Tibial nerve (tissue), 4 donors: Measurements from ENCODE around the gene NLRP6. TPM values are rescaled to one million over a fixed set of nuclear protein-coding genes. Genes with fewer than 3 reads are reported as not detected.
A peak's percentile ranks its signal among the peaks of the same experiment; 100 is the strongest.
"Not testable (repeated sequence)": the region's sequence is repeated elsewhere in the genome, so short reads cannot be mapped to it uniquely, and the experiment has no call there.

Experiments
- DNase-seq, 2 donors: peaks; one replicate each; pipeline ENCODE4 v3.0.0-alpha.2; 2019; ENCODE audit warnings: low spot score in 2 of 2
- H3K27ac ChIP-seq, 4 donors: fragments of 200-600 bp; sonication (generic) in 3 of 4; one replicate each; pipeline ENCODE4 v1.5.1; 2017 to 2019; ENCODE audit warnings: mild to moderate bottlenecking in 1 of 4
- H3K27me3 ChIP-seq, 2 donors: fragments of 200-600 bp; sonication (generic) in 1 of 2; one replicate each; pipeline versions ENCODE4 v1.5.1 to v1.6.0; 2017 to 2019
- H3K36me3 ChIP-seq, 3 donors: fragments of 200-600 bp; sonication (generic); one replicate each; pipeline ENCODE4 v1.5.1; 2018 to 2019
- H3K4me1 ChIP-seq, 4 donors: fragments of 200-600 bp; sonication (generic) in 3 of 4; one replicate each; pipeline ENCODE4 v1.5.1; 2017 to 2019
- H3K4me3 ChIP-seq, 4 donors: fragments of 200-600 bp; sonication (generic) in 3 of 4; one replicate each; pipeline ENCODE4 v1.5.1; 2017 to 2019; ENCODE audit warnings: mild to moderate bottlenecking in 1 of 4, moderate library complexity in 1 of 4
- H3K9me3 ChIP-seq, 4 donors: fragments of 200-600 bp; sonication (generic) in 3 of 4; one replicate each; pipeline ENCODE4 v1.5.1; 2017 to 2019
- CTCF ChIP-seq, 5 experiments: fragments of 200-600 bp in 3 of 5; fragments of 450-650 bp in 2 of 5; sonication (generic) in 3 of 5; IDR thresholded peaks; one replicate each; pipeline ENCODE4 v1.5.1; 2016 to 2019; ENCODE audit warnings: antibody characterized with exemption in 5 of 5, mild to moderate bottlenecking in 3 of 5, moderate library complexity in 2 of 5
- EP300 ChIP-seq, 2 donors: sonication (generic); formaldehyde crosslinking; IDR thresholded peaks; one replicate each; pipeline ENCODE4 v1.6.1; 2017; ENCODE audit warnings: antibody characterized with exemption in 2 of 2, mild to moderate bottlenecking in 1 of 2
- POLR2A ChIP-seq, 2 donors: fragments of 450-650 bp; IDR thresholded peaks; one replicate each; pipeline ENCODE4 v1.6.1; 2017; ENCODE audit warnings: antibody characterized with exemption in 2 of 2, mild to moderate bottlenecking in 2 of 2, moderate library complexity in 2 of 2
- WGBS, 2 donors: methylation state at CpG; one replicate each; pipeline ENCODE4 v1.1.5; 2018; 5-methylcytosine and 5-hydroxymethylcytosine counted together
- total RNA-seq, 4 donors: library from RNA; depleted of rRNA; stranded (reverse); fragments of >200 nt; gene quantifications; one replicate each; pipeline ENCODE4 v1.1.0, GENCODE V29; 2016

The NLRP6 gene
- total RNA-seq, 4 donors from 2014 or later: 1.0 to 3.3 (median 1.7) TPM

GRCh38 chr11:316031-316701, 38.0 kb downstream of the NLRP6 start:
- DNase-seq: no peak
- Histone ChIP-seq H3K4me1 (peaks cover 0 to 52% (median 31%) of the 10 kb centered on the region in 4 donors), H3K36me3 (peaks cover 0 to 4% (median 0%) of the 10 kb centered on the region in 3 donors), H3K27ac (peak overlapping the region; percentile 27 to 92 (median 90)), H3K4me3 (peak overlapping the region; percentile 40 to 55 (median 46)), H3K9me3 (no peaks in the 10 kb centered on the region), H3K27me3 (no peaks in the 10 kb centered on the region)
- WGBS, 2 donors: 39 to 54% methylated on average over 28 to 58 of the region's 64 CpGs
- no peak for TF ChIP-seq POLR2A (IDR thresholded peaks at IDR 0.05)
- no peak for TF ChIP-seq CTCF (IDR thresholded peaks at IDR 0.05)
- peak in 1 of 2 donors; percentile 49 for TF ChIP-seq EP300 (IDR thresholded peaks at IDR 0.05)

- TF ChIP-seq POLR2A (IDR thresholded peaks at IDR 0.05): no peak
- TF ChIP-seq CTCF (IDR thresholded peaks at IDR 0.05): no peak
- no peak for DNase-seq
- WGBS, 2 donors: 70 to 85% methylated on average over 7 of the region's 7 CpGs
- no peaks in the 10 kb centered on the region for H3K9me3 ChIP-seq
- H3K27me3 ChIP-seq: no peaks in the 10 kb centered on the region
- peaks cover 0 to 49% (median 28%) of the 10 kb centered on the region in 4 donors for H3K4me1 ChIP-seq
- H3K36me3 ChIP-seq: peaks cover 0 to 4% (median 0%) of the 10 kb centered on the region in 3 donors
- peak overlapping the region in 3 of 4 donors; percentile 90 to 92 (median 90) for H3K27ac ChIP-seq
- H3K4me3 ChIP-seq: peak overlapping the region in 2 of 4 donors; percentile 41 to 51
These were observed 38.7 kb downstream of the NLRP6 start for GRCh38 chr11:316891-317301.

GRCh38 chr11:317668-318404, 39.6 kb downstream of the NLRP6 start:
- TF ChIP-seq EP300 (IDR thresholded peaks at IDR 0.05): peak in 1 of 2 donors; percentile 11
- not testable (repeated sequence) for DNase-seq, H3K36me3 ChIP-seq, H3K27me3 ChIP-seq, H3K9me3 ChIP-seq
- Histone ChIP-seq H3K4me3 (peak overlapping the region in 1 of 4 donors; percentile 43), H3K4me1 (peaks cover 0 to 44% (median 22%) of the 10 kb centered on the region in 4 donors), H3K27ac (peak overlapping the region; percentile 40 to 92 (median 90))
- 31 to 41% methylated on average over 14 to 17 of the region's 30 CpGs for WGBS, 2 donors

- H3K27me3 ChIP-seq, DNase-seq, H3K36me3 ChIP-seq, H3K9me3 ChIP-seq: not testable (repeated sequence)
- 0% methylated on average over 7 of the region's 79 CpGs; no CpG with 5 or more reads in 1 of the 2 donors for WGBS, 2 donors
- Histone ChIP-seq H3K4me3 (peak overlapping the region; percentile 40 to 86 (median 74)), H3K27ac (peak overlapping the region; percentile 88 to 98 (median 92)), H3K4me1 (peaks cover 0 to 42% (median 20%) of the 10 kb centered on the region in 4 donors)
These were observed 40.4 kb downstream of the NLRP6 start for GRCh38 chr11:318405-319120.

GRCh38 chr11:319121-319887, 41.1 kb downstream of the NLRP6 start:
- DNase-seq, H3K36me3 ChIP-seq, H3K9me3 ChIP-seq, H3K27me3 ChIP-seq: not testable (repeated sequence)
- H3K27ac ChIP-seq: peak overlapping the region; percentile 88 to 98 (median 91)
- H3K4me3 ChIP-seq: peak overlapping the region; percentile 40 to 86 (median 74)
- H3K4me1 ChIP-seq: peaks cover 0 to 45% (median 23%) of the 10 kb centered on the region in 4 donors
- WGBS, 2 donors: 0 to 10% methylated on average over 12 of the region's 29 CpGs
- TF ChIP-seq CTCF (IDR thresholded peaks at IDR 0.05) (peak in 2 of 5 experiments; percentile 37 to 41), EP300 (IDR thresholded peaks at IDR 0.05) (peak in 1 of 2 donors; percentile 46)

- H3K27ac ChIP-seq: peak overlapping the region; percentile 89 to 98 (median 95)
- not testable (repeated sequence) for H3K27me3 ChIP-seq, H3K36me3 ChIP-seq, DNase-seq, H3K9me3 ChIP-seq
- H3K4me1 ChIP-seq: peaks cover 0 to 49% (median 29%) of the 10 kb centered on the region in 4 donors
- H3K4me3 ChIP-seq: peak overlapping the region; percentile 40 to 86 (median 74)
- 1% methylated on average over 8 of the region's 10 CpGs; no CpG with 5 or more reads in 1 of the 2 donors for WGBS, 2 donors
These were observed 41.7 kb downstream of the NLRP6 start for GRCh38 chr11:319888-320273.
